GM19452 (cell line): Measurements from ENCODE around the gene CCT8.

Experiments
- ATAC-seq: cut with Tn5 transposase; IDR thresholded peaks from one replicate; pipeline ENCODE4 v1.9.1; 2021; ENCODE audit not compliant: unreplicated experiment

CCT8 gene

GRCh38 chr21:29073222-29074006, at the start of gene CCT8:
CCT8 (minus strand) TSS chr21:29073648; CDS start chr21:29073590, 58 bp downstream.
- peak; percentile 87 for ATAC-seq

- no peak for ATAC-seq
These were observed 48.3 kb upstream of the CCT8 start for GRCh38 chr21:29121759-29122158.

GRCh38 chr21:29117372-29117955, 44.0 kb upstream of the CCT8 start:
- no peak for ATAC-seq

- ATAC-seq, result no peak
These were observed 42.5 kb upstream of the CCT8 start for GRCh38 chr21:29115899-29116298.

DNA sequence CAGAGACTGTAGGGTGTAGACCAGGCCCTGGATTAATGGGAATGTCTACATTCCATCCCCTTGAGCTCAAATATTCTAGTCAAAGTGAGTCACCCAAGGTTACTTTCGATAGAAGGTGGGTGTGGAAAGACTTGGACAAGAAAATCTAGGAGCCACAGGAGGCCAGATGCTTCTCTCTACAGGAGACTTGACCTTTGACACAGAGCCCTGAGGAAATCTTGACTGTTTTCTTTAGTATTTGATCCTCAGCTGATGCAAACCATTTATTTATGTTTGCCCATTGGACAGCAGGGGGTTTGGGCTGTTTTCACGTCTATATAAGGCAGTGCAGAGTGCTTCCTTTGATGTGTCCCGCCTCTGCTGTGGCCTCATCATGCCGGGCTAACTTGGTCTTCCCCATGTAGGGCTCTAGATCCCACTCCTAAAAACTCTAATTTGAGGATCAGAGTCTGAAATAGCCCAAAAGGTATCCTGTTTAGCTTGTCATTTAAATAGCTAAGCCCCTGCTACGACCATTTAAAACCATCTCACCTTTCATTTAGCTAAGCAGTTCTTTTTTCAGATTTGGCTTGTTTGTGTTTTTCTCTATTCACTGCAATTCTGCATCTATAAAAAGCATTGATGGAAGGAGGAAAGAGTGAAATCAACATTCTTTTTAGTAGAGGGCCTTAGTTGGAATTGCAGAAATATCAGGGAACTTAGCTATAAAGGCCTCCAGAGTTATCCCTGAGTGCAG, 41.5 kb upstream of the CCT8 start:
- ATAC-seq, result no peak

DNA sequence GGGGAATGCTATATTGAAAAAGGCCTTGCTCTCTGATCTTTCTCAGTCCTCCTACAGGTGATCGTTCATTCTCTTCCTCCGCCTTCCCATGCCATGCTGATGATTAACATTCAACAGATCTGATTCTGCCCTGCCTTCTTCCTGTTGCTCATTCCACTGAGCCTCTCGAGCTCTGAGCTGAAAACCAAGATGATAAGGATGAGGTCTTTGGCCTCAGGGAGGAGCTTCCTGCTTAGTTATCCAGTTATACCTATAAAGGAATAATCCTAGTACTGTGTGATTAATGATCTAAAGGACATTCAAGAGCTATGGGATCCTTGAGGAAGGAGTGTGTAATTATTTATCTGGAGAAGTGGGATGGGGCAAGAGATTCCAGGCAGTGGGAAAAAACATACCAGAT, 31.8 kb upstream of the CCT8 start:
- no peak for ATAC-seq

GRCh38 chr21:29104239-29104708, 30.8 kb upstream of the CCT8 start:
- no peak for ATAC-seq

- no peak for ATAC-seq
These were observed 29.4 kb upstream of the CCT8 start for GRCh38 chr21:29102791-29103257.

GRCh38 chr21:29098156-29098555, 24.7 kb upstream of the CCT8 start:
- ATAC-seq, result no peak

DNA sequence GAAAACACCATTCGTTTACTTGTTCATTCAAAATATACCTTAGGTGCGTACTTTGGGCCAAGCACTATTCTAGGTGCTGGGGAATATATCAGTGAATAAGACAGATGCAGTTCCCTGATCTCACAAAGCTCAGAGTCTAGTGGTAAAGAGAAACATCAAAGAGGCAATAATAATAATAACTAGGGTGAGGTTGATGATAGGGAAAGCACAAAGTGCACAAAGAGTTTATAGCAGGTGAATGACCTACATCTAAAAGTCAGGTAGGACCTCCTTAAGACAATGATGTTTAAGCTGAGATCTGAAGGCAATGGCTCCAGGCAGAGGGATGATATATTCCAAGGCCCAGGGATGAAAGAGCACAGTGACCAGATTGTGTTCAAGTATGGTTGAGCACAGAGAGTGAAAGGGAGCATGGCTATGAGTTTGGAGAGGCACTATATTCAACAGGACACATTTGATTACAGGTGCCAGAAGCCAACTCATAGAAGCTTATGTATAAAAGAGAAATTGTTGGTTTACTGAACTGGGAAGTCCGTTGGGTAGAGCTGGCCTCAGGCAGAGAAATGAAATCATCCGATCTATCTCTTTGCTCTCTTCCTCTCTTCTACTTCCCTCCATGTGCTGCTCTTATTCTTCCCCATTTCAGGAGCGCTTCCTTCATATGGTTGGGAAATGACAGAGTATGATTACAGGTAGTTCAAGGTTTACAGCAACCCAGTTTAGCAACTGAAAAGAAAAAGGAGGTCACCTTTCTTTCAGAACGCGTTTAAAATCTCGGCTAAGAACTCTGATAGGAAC, 23.0 kb upstream of the CCT8 start:
- no peak for ATAC-seq

DNA sequence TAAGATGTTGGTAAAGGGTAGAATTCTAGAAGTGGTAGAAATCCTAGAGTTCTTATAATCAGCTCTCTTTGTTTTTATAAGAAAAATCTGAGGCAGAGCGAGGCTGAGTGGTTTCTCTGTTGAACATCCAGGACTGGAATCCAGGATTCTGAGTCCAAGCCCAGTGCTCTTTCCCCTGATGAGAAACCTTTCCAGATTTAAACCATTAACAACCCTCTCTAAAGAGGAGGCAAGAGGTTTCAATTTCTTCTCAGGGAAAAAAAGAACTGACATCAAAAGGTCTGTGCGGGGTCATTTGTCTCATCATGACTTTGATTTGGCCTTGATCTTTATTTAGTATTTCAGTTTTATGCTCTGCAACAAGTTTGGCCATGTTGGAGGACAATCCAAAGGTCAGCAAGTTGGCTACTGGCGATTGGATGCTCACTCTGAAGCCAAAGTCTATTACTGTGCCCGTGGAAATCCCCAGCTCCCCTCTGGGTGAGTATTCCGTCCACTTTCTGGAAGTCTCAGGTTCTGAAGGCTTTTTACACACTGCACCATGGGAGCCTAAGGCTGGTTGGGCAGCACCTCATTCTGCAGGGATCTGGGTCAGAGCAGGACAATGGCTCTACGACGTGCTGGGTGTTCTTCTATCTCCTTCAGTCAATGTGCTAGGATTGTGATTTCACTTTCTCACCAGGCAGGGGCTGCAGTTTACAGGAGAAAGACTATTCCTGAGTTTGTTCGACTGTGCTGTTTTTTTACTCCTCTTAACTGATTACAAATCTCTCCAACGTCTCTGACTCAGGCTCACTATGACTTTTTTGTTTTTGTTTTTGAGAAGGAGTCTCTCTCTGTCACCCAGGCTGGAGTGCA, 18.9 kb upstream of the CCT8 start:
- no peak for ATAC-seq

DNA sequence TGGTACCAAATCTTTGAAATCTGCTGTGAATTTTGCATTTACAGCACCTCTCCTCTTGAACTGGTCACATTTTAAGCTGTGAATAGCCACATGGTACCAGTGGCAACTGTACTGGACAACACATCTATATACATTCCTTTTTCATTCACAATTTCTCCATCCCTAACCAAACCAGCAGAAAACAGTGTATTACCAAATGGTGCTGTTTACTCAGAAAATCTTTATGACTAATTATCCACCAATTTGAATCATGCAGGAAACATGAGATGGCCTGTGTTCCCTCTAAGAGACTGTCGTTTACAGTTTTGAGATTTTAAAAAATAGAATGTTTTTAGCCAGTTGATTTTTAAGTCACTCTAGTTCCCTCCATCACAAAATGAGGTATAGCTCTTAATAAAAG, 17.6 kb upstream of the CCT8 start:
- ATAC-seq, result no peak

GRCh38 chr21:29085106-29085752, 11.8 kb upstream of the CCT8 start:
- ATAC-seq, result no peak

- no peak for ATAC-seq
These were observed 10.9 kb upstream of the CCT8 start for GRCh38 chr21:29084372-29084771.

DNA sequence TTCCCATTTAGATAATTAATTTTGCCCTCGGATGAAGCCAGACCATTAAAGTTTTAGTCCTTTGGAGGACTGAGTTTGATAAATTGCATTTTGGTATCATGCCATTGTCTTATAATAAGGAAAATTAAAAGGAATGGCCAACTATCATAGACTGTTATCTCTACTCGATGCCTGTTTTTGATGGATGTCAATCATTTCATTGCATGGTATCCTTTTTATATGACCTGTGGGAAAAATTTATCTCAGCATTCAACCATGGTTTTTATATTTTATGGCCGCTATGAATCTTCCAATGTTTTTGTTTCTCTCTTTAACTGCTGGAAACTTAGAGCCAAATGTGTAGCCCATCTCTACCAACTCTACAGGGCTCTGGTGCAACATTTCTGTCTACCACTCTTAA, 9.9 kb upstream of the CCT8 start:
- no peak for ATAC-seq

- no peak for ATAC-seq
These were observed 8.8 kb upstream of the CCT8 start for GRCh38 chr21:29082046-29082815.

DNA sequence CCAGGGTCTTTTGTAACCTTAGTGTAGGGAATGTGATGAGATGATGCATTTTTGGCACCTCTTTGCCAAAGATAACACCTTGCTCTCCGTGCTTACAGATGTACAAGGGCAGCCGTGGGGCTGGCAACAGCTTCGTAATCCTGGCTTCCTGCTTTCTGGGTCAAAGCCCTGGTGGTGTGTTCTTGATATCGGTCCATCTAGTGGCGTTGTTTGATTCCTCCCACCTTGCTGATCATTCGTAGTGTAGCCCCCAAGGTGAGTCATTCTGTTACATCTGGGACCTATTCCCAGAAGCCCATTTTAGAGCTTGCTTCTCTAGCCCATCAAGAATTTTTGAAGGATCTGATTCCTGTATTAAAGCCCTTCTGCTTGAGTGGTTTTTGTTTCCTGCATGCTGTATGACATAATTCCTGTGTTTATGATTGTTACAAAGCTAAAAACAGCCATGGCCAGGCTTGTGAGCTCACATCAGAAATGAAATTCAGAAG, 7.0 kb upstream of the CCT8 start:
- no peak for ATAC-seq

GRCh38 chr21:29078869-29079767, 5.7 kb upstream of the CCT8 start:
- ATAC-seq, result peak; percentile 47
